GM12874 (cell line): ENCODE results near the gene NANOGP8.
"Not testable (repeated sequence)": the region's sequence is repeated elsewhere in the genome, so short reads cannot be mapped to it uniquely, and the experiment has no call there.

Experiments used
- TF ChIP-seq, protein P1 (sequence below): IDR thresholded peaks from 2 replicates; pipeline ENCODE4 v1.5.1; 2011; ENCODE audit warnings: low read depth, mild to moderate bottlenecking, control low read depth, low read length, moderate library complexity; ENCODE audit not compliant: insufficient read depth

NANOGP8 gene, protein sequence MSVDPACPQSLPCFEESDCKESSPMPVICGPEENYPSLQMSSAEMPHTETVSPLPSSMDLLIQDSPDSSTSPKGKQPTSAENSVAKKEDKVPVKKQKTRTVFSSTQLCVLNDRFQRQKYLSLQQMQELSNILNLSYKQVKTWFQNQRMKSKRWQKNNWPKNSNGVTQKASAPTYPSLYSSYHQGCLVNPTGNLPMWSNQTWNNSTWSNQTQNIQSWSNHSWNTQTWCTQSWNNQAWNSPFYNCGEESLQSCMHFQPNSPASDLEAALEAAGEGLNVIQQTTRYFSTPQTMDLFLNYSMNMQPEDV

DNA sequence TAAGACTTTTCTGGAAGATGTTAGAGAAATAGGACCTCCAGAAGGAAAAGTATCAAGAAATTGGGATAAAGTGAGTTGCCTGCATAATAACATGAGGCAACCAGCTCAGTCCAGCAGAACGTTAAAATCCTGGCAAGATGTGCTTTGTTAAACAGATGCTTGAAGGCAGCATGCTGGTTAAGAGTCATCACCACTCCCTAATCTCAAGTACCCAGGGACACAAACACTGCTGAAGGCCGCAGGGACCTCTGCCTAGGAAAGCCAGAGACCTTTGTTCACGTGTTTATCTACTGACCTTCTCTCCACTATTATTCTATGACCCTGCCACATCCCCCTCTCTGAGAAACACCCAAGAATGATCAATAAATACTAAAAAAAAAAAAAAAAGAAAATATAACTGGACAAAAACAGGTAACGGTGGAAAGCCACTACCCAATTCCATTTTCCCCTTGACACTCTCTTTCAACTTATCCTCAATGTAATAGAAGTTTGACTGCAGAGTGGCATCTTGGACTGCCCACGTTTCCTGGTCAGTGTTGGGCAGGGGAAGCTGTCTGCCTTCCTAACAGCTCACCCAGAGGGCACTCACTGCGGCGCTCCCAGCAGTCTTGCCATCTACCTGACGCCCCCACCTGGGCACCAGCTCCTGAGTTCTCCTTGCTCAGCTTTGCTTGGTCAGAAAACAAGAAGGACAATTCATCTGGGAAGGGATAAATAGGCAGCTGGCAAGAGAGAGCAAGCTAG lies at the start of gene NANOGP8:
Gene NANOGP8 (minus strand): TSS at position 120 of the 744 bp plus-strand sequence. CDS start 185 bp downstream, outside the sequence.
- TF ChIP-seq, protein P1, sequence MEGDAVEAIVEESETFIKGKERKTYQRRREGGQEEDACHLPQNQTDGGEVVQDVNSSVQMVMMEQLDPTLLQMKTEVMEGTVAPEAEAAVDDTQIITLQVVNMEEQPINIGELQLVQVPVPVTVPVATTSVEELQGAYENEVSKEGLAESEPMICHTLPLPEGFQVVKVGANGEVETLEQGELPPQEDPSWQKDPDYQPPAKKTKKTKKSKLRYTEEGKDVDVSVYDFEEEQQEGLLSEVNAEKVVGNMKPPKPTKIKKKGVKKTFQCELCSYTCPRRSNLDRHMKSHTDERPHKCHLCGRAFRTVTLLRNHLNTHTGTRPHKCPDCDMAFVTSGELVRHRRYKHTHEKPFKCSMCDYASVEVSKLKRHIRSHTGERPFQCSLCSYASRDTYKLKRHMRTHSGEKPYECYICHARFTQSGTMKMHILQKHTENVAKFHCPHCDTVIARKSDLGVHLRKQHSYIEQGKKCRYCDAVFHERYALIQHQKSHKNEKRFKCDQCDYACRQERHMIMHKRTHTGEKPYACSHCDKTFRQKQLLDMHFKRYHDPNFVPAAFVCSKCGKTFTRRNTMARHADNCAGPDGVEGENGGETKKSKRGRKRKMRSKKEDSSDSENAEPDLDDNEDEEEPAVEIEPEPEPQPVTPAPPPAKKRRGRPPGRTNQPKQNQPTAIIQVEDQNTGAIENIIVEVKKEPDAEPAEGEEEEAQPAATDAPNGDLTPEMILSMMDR: not testable (repeated sequence)

DNA sequence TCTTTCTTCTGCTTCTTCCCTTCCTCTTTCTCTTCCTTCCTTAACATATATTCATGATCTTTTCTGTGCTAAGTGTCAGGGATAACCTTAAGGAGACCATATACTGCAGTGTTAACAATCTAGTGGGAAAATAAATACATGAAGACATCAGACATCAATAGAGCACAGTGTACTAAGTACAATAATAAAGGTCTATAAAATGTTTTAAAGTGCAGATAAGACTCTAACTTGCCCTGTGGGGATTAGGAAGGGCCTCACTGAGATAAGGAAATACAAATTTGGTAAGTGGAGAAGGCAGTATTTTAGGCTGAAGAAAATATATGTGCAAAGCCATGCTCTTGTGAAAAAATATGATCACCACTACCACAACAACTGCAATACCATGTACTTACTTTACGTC lies 49.2 kb upstream of the NANOGP8 start:
- TF ChIP-seq, protein P1: no peak

DNA sequence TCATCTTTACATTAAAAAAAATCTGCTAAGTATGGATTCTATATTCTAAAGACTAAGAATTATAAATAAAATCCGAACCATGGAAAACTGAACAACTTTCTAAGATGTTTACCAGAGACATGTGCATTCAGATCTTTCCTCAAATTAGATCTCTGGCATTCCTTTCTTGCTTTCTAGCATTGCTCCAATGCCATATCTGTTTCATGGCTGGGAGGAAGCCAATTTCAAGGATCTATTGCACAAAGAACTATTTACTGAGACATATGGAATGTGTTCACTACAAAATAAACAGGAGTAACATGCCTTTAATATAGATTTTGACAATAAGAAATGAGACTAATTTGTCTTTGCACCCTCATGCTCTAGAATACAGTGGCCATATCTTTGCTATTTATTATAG lies 45.1 kb upstream of the NANOGP8 start:
- TF ChIP-seq, protein P1: no peak

DNA sequence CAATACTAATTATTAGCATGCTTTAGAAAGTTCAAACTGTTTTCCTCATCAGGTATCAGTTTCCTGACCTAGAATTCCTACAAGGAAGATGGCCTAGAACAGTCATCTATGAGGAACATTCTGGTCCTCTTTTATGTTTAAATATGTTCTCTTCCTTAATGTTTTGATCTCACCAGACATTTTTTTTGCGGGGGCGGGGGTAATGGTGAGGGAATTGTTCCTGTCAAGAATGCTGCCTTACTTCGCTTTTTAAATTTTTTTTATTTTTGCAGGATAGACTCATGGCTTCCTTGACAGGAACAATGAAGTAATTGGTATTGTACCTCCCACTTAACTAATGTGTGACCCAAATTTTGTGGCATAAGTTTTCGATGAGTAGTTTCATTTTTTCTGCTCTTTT lies 44.3 kb upstream of the NANOGP8 start:
- TF ChIP-seq, protein P1: no peak

DNA sequence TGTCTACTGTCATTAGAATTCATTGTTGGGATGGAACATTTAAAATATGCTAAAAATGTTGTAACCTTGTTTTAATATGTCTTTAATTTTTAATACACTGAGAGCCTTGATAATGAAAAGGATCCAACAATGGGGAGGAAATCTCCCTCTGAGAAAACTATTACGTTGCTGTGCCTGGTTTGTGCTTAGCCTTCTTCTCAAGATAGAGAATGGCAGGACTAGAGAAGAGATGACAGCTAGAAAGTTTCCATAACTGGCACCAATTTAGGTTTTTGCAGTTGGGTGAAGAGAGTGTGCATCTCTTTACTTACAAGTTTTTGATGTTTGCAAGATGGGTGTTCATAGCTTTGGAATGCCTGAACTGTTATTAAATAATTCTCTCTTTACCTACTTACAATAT lies 42.6 kb upstream of the NANOGP8 start:
- TF ChIP-seq, protein P1: no peak

DNA sequence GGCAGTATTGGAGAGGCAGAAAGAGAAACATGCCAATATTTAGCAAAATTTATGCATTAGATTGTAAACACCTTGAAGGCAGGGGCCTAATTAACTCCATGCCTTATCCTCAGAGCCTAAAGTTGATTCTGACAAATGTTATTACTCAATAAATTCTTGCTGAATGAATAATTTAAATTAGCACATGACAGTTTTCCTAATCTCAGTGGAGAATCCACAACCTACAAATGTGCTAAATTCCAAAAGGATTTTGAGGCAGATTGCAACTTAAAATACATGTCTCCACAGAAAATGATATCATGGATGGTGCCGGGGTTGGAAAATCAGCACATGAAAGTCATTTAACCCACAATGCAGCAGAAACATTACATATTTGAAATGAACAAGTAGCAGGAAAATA lies 41.1 kb upstream of the NANOGP8 start:
- TF ChIP-seq, protein P1: no peak

DNA sequence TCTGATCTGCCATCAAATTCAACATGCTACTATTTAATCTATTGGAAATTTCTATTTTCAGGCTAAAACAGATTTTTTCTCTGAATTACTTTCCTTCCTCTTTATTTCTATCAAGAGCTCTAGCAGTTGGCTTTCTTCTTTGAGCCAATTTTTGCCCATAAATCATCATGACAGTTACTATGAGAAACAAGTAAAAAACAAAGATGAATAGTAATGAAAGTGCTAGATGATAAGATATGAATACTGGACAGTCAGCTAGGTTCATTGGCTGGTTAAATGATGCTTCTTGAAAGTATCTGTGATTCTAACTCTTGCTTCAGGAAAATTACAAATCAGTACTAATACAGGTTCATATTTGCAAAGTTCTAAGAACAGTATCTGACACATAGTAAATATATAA lies 38.6 kb upstream of the NANOGP8 start:
- TF ChIP-seq, protein P1: no peak
